T-cell (primary cell): Measurements from ENCODE around the gene BAZ2B. TPM values are rescaled to one million over a fixed set of nuclear protein-coding genes. Genes with fewer than 3 reads are reported as not detected.

Experiments
- ATAC-seq, 4 experiments: fragments of 200-7000 bp in 3 of 4; fragments of 150-1000 bp in 1 of 4; cut with Tn5 transposase; replicated peaks in 1 of 4; 1 replicate in 3 of 4; 2 replicates in 1 of 4; pipeline ENCODE4 v1.10.0; 2021; ENCODE audit warnings: moderate library complexity in 3 of 4, mild to moderate bottlenecking in 2 of 4, moderate number of reproducible peaks in 1 of 4
- CTCF ChIA-PET, 2 donors: fragments of 300-600 bp; sonication (Branson Sonifier 250); formaldehyde crosslinking; loops; one replicate each; lab custom pipeline; 2022; ENCODE audit warnings: antibody characterized with exemption in 2 of 2; lab: Charles Lee
- POLR2A ChIA-PET, 2 donors: fragments of 300-600 bp; sonication (Branson Sonifier 250); formaldehyde crosslinking; loops; one replicate each; lab custom pipeline; 2022; ENCODE audit warnings: antibody characterized with exemption in 2 of 2; lab: Charles Lee
- DNase-seq, 35 experiments: peaks; one replicate each; pipeline versions ENCODE4 v3.0.0 to v3.0.0-alpha.2; 2013 to 2023
- H3K27ac ChIP-seq: one replicate; pipeline ENCODE4 v1.5.1; 2013; ENCODE audit warnings: low read length
- H3K27me3 ChIP-seq, 2 experiments: replicated peaks in 1 of 2; 1 replicate in 1 of 2; 2 replicates in 1 of 2; pipeline versions ENCODE4 v1.6.1 to v1.7.0; 2013; ENCODE audit warnings: low read length in 1 of 2, mixed read lengths in 1 of 2; ENCODE audit not compliant: control insufficient read depth in 2 of 2, insufficient read depth in 2 of 2; ENCODE audit errors: extremely low read depth in 1 of 2
- H3K36me3 ChIP-seq, 2 donors: 1 replicate in 1 of 2; 2 replicates in 1 of 2; pipeline versions ENCODE4 v1.6.1 to v1.7.0; 2013; ENCODE audit warnings: low read length in 1 of 2; ENCODE audit not compliant: control insufficient read depth in 2 of 2, insufficient read depth in 1 of 2; ENCODE audit errors: extremely low read depth in 1 of 2
- H3K4me1 ChIP-seq, 2 experiments: 1 replicate in 1 of 2; 2 replicates in 1 of 2; pipeline versions ENCODE4 v1.6.1 to v1.7.0; 2013; ENCODE audit warnings: low read length in 2 of 2, mixed read lengths in 1 of 2; ENCODE audit not compliant: insufficient read depth in 2 of 2, control insufficient read depth in 1 of 2; ENCODE audit errors: extremely low read depth in 1 of 2
- H3K4me3 ChIP-seq, 2 donors: 1 replicate in 1 of 2; 2 replicates in 1 of 2; pipeline versions ENCODE4 v1.5.1 to v1.7.0; 2013; ENCODE audit warnings: mild to moderate bottlenecking in 2 of 2, low read length in 1 of 2, moderate library complexity in 1 of 2; ENCODE audit not compliant: control insufficient read depth in 1 of 2; ENCODE audit errors: extremely low read depth in 1 of 2
- H3K9me3 ChIP-seq: 2 replicates; pipeline ENCODE4 v1.7.0; 2013
- H3K27ac Mint-ChIP-seq, 2 donors: one replicate each; pipeline ENCODE4 v1.8.0; 2020 to 2021; ENCODE audit warnings: mild to moderate bottlenecking in 2 of 2, mixed read lengths in 2 of 2
- H3K27me3 Mint-ChIP-seq, 2 donors: one replicate each; pipeline ENCODE4 v1.8.0; 2021 to 2022; ENCODE audit warnings: mixed read lengths in 2 of 2
- H3K36me3 Mint-ChIP-seq: one replicate; pipeline ENCODE4 v1.8.0; 2021; ENCODE audit warnings: mixed read lengths
- H3K4me1 Mint-ChIP-seq, 3 donors: one replicate each; pipeline ENCODE4 v1.8.0; 2020 to 2022; ENCODE audit warnings: mixed read lengths in 3 of 3, mild to moderate bottlenecking in 1 of 3
- H3K4me3 Mint-ChIP-seq, 3 donors: one replicate each; pipeline ENCODE4 v1.8.0; 2020 to 2022; ENCODE audit warnings: mild to moderate bottlenecking in 3 of 3, mixed read lengths in 3 of 3, moderate library complexity in 3 of 3
- H3K9me3 Mint-ChIP-seq, 3 donors: one replicate each; pipeline ENCODE4 v1.8.0; 2020 to 2022; ENCODE audit warnings: mixed read lengths in 3 of 3
- WGBS: methylation state at CpG from one replicate; pipeline ENCODE4 v1.1.5; 2013; ENCODE audit warnings: missing lambda C conversion rate; ENCODE audit not compliant: insufficient coverage; 5-methylcytosine and 5-hydroxymethylcytosine counted together
- total RNA-seq, 35 experiments: library from RNA in 6 of 35; stranded (reverse) in 6 of 35; fragments of 120-200 nt in 1 of 35; gene quantifications; one replicate each; pipeline versions ENCODE4 v1.2.1 to v1.2.4 and lab custom pipeline; 2013 to 2026

BAZ2B gene
- total RNA-seq, 5 donors from 2014 or later (not counting 1 experiment from before 2014, with no cell fraction given) = 21.2 to 38.5 (median 27.2) TPM

- Mint-ChIP-seq H3K27ac (no peak overlapping the region), H3K27me3 (no peaks in the 10 kb centered on the region), H3K4me3 (no peak overlapping the region), H3K4me1 (peaks cover 4 to 7% (median 5%) of the 10 kb centered on the region in 3 donors), H3K9me3 (peaks cover 0 to 4% (median 0%) of the 10 kb centered on the region in 3 donors), H3K36me3 (peaks cover 24% of the 10 kb centered on the region)
- ChIA-PET CTCF (no interaction called here), POLR2A (no interaction called here)
- Histone ChIP-seq H3K9me3 (no peaks in the 10 kb centered on the region), H3K27me3 (no peaks in the 10 kb centered on the region), H3K27ac (no peak overlapping the region), H3K36me3 (no peaks in the 10 kb centered on the region), H3K4me1 (no peaks in the 10 kb centered on the region), H3K4me3 (no peak overlapping the region)
- ATAC-seq (no peak), DNase-seq (no peak)
- WGBS = 60% methylated on average over 1 of the region's 2 CpGs
Observed at GRCh38 chr2:159484532-159484931, 131.8 kb downstream of the BAZ2B start.

GRCh38 chr2:159476329-159476728 lies 140.0 kb downstream of the BAZ2B start:
- Mint-ChIP-seq H3K27ac (no peak overlapping the region), H3K4me3 (no peak overlapping the region), H3K9me3 (peaks cover 3 to 20% (median 6%) of the 10 kb centered on the region in 3 donors), H3K4me1 (no peaks in the 10 kb centered on the region), H3K27me3 (no peaks in the 10 kb centered on the region), H3K36me3 (peaks cover 44% of the 10 kb centered on the region)
- Histone ChIP-seq H3K27me3 (no peaks in the 10 kb centered on the region), H3K27ac (no peak overlapping the region), H3K9me3 (no peaks in the 10 kb centered on the region), H3K4me3 (no peak overlapping the region), H3K4me1 (no peaks in the 10 kb centered on the region), H3K36me3 (peaks cover 4 to 10% of the 10 kb centered on the region in 2 donors)
- DNase-seq = no peak
- ChIA-PET POLR2A (no interaction called here), CTCF (no interaction called here)
- WGBS = no CpG with 5 or more reads among the region's 2 CpGs
- no peak for ATAC-seq

- H3K27me3 ChIP-seq = no peaks in the 10 kb centered on the region
- Mint-ChIP-seq H3K27ac (no peak overlapping the region), H3K36me3 (peaks cover 47% of the 10 kb centered on the region), H3K9me3 (peaks cover 3 to 20% (median 6%) of the 10 kb centered on the region in 3 donors), H3K4me3 (no peak overlapping the region), H3K4me1 (no peaks in the 10 kb centered on the region), H3K27me3 (no peaks in the 10 kb centered on the region)
- DNase-seq (no peak), ATAC-seq (no peak)
- H3K4me3 ChIP-seq = no peak overlapping the region
- H3K27ac ChIP-seq = no peak overlapping the region
- no peaks in the 10 kb centered on the region for H3K9me3 ChIP-seq
- WGBS = 94% methylated on average over 3 of the region's 4 CpGs
- ChIA-PET CTCF (no interaction called here), POLR2A (no interaction called here)
- H3K36me3 ChIP-seq = peaks cover 4 to 10% of the 10 kb centered on the region in 2 donors
- no peaks in the 10 kb centered on the region for H3K4me1 ChIP-seq
Observed at GRCh38 chr2:159475793-159476192, 140.6 kb downstream of the BAZ2B start.

- no peaks in the 10 kb centered on the region for H3K27me3 ChIP-seq
- Mint-ChIP-seq H3K9me3 (peaks cover 4 to 27% (median 13%) of the 10 kb centered on the region in 3 donors), H3K36me3 (peaks cover 61% of the 10 kb centered on the region), H3K4me3 (no peak overlapping the region), H3K27ac (no peak overlapping the region), H3K4me1 (peaks cover 1 to 11% (median 5%) of the 10 kb centered on the region in 3 donors), H3K27me3 (no peaks in the 10 kb centered on the region)
- H3K27ac ChIP-seq = no peak overlapping the region
- H3K36me3 ChIP-seq = peaks cover 4 to 5% of the 10 kb centered on the region in 2 donors
- DNase-seq (no peak), ATAC-seq (no peak)
- CTCF ChIA-PET = no interaction called here
- POLR2A ChIA-PET = no interaction called here
- no peak overlapping the region for H3K4me3 ChIP-seq
- H3K4me1 ChIP-seq = no peaks in the 10 kb centered on the region
- H3K9me3 ChIP-seq = no peaks in the 10 kb centered on the region
- WGBS = no CpG with 5 or more reads among the region's 2 CpGs
Observed at GRCh38 chr2:159471340-159471739, 145.0 kb downstream of the BAZ2B start.

GRCh38 chr2:159468257-159468656 lies 148.1 kb downstream of the BAZ2B start:
- H3K4me3 Mint-ChIP-seq = no peak overlapping the region
- H3K4me1 Mint-ChIP-seq = peaks cover 1 to 11% (median 5%) of the 10 kb centered on the region in 3 donors
- H3K27ac ChIP-seq = no peak overlapping the region
- peaks cover 48% of the 10 kb centered on the region for H3K36me3 Mint-ChIP-seq
- no peaks in the 10 kb centered on the region for H3K9me3 ChIP-seq
- ATAC-seq = no peak
- H3K27ac Mint-ChIP-seq = no peak overlapping the region
- DNase-seq = no peak
- no peaks in the 10 kb centered on the region for H3K36me3 ChIP-seq
- H3K27me3 Mint-ChIP-seq = no peaks in the 10 kb centered on the region
- no peaks in the 10 kb centered on the region for H3K27me3 ChIP-seq
- CTCF ChIA-PET = no interaction called here
- no peak overlapping the region for H3K4me3 ChIP-seq
- H3K9me3 Mint-ChIP-seq = peaks cover 2 to 9% (median 7%) of the 10 kb centered on the region in 3 donors
- POLR2A ChIA-PET = interaction anchor here in 1 of 2 donors (0.6 kb wide), 1 partner anchor 311 kb away, joined by 10 read pairs; no protein-coding TSS in a partner anchor
- no CpG with 5 or more reads among the region's 2 CpGs for WGBS
- H3K4me1 ChIP-seq = no peaks in the 10 kb centered on the region

- Mint-ChIP-seq H3K4me1 (peaks cover 12 to 17% (median 15%) of the 10 kb centered on the region in 3 donors), H3K27ac (no peak overlapping the region), H3K9me3 (peaks cover 0 to 3% (median under 1%) of the 10 kb centered on the region in 3 donors), H3K36me3 (peaks cover 31% of the 10 kb centered on the region), H3K4me3 (no peak overlapping the region), H3K27me3 (no peaks in the 10 kb centered on the region)
- Histone ChIP-seq H3K27ac (no peak overlapping the region), H3K4me1 (peaks cover 0 to under 1% of the 10 kb centered on the region in 2 experiments), H3K27me3 (no peaks in the 10 kb centered on the region), H3K4me3 (no peak overlapping the region), H3K9me3 (no peaks in the 10 kb centered on the region), H3K36me3 (no peaks in the 10 kb centered on the region)
- no peak for DNase-seq
- ChIA-PET POLR2A (no interaction called here), CTCF (no interaction called here)
- WGBS = 100% methylated on average over 2 of the region's 7 CpGs
- ATAC-seq = no peak
Observed at GRCh38 chr2:159462961-159463360, 153.4 kb downstream of the BAZ2B start.
